ENCODE measurements around the gene NPC2.
"Not testable (repeated sequence)": the region's sequence is repeated elsewhere in the genome, so short reads cannot be mapped to it uniquely, and the experiment has no call there.

NPC2 gene

DNA sequence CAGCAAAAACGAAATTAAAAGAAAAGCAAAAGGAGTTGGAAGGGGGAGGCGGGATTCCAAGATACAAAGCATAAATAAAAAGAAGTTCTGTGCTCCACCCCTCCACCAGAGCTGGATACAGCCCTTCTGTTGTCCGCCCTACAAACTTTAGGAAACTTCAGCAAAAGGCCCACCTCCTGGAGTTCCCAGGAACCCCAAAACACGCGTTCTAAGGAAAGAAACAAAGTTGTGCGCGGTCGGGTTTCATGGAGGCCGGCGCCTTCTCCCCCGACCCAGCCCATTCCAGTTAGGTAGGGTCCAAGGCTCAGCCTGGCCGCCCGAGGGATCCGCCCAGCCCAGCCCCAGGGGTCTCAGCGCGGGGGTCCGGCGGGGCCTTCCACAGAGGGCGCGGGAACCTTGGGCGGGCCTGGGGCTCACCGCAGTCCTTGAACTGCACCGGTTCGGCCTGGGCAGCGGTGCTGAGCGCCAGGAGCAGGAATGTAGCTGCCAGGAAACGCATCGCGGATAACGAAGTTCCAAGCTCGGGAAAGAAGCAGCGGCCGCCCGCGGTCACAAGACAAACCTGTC is at the start of gene NPC2:
Gene NPC2, minus strand, starts transcription at position 530 of the 567 bp plus-strand sequence. Its CDS starts 31 bp downstream, at position 499.
- no peak for DNase-seq (ENCODE audit: low read depth, low spot score)

DNA sequence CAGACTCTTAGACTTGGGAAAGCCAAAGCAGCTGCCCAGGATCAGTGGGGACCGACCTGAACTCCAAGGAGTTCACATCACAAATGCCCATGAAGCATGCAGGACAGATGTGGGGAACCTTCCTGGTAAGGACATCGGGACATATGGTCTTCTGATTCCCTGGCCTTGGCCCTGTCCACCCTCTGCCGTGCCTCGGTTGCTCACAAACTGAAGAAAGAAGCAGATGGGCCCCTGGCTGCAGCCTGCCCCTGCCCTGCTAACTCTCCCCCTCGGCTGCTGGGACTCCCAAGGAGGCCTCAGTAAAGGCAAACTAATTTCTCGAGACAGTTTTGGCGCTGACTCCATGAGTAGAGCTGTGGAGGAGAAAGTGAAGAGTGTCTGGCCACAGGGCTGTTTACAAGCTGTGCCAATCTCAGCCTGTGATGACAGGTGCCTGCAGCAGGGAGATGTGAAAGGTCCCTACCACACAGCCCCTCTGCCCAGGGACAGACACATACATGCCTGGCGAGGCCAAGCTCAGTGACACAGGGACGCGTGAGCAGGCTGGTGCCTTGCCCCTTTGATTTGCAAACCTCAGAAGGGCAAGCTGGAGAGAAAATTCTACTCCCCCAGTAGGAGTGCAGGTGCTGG is 49.1 kb upstream of the NPC2 start:
- DNase-seq (ENCODE audit: low read depth, low spot score), result no peak

DNA sequence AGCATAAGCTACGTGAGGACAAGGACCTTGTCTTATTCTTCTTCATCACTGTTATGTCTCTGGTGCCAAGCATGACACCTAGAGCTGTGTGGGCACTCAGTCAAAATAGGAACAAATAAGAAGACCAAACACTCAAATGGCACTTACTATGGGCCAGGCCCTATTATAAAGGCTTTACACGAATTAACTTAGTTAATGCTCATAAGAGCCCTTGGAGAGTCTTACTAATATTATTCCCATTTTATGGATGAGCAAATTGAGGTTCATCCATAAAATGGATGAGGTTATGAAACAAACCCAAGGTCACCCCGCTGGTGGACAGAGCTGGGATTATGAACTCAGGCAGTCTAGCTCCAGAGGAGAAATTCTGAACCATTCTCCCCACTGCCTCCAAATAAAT is 48.1 kb upstream of the NPC2 start:
- DNase-seq (ENCODE audit: low read depth, low spot score), result no peak

DNA sequence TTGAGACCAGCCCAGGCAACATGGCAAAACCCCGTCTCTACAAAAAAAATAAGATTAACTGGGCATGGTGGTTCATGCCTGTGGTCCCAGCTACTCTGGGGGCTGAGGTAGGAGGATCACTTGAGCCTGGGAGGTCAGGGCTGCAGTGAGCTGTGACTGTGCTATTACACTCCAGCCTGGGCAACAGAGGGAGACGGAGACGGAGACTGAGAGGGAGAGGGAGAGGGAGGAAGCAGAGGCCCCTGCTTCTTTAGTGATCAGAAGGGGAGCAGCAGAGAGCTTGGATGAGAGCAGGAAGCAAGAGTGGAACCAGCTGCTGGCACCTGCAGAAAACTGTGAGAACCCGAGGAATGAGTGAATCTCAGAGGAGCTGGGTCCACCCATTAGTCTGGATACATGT is 46.4 kb upstream of the NPC2 start:
- DNase-seq (ENCODE audit: low read depth, low spot score), result no peak

DNA sequence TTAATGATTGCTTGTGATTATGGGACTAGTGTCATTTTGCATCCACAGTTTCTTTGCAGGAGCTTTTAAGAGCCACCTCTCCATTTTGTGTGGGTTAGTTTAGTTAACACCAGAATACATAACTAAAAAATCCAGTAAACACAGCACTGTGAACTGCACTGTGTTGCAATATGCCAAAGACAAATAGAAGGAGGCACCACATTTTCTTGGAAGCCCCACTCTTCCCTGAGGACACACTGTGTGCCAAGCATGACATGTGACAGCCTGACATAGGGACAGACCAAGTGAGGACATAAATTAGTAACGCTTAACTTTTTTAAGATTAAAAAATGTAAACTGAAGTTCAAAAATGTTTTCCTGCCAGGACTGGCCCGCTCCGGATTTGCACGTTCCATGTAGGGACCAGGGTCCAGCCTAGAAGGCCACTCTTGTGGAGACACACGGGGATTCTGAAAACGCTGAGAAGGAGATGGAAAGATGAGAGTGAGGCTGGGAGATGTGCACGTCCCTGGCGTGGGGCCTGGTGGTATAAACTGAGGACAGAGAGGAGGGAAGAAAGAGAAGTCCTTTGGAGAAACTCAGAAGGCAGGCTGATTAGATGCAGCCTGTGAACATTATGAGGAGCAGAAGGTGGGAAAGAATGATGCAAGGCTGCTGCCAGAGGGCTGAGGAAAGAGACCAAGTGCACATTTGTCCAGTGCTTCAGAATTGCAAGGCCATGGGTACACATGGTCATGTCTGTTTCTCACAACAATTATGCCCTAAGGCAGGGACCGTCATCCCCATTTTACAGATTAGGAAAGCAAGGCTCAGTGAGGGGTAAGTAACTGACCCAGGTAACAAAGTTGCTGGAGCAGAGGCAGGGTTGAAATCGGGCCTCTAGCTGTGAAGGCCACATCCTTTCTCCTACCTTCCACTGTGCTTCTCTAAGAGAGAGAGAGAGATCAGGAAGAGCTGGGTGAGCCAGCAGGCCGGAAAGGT is 45.6 kb upstream of the NPC2 start:
- no peak for DNase-seq (ENCODE audit: low read depth, low spot score)

DNA sequence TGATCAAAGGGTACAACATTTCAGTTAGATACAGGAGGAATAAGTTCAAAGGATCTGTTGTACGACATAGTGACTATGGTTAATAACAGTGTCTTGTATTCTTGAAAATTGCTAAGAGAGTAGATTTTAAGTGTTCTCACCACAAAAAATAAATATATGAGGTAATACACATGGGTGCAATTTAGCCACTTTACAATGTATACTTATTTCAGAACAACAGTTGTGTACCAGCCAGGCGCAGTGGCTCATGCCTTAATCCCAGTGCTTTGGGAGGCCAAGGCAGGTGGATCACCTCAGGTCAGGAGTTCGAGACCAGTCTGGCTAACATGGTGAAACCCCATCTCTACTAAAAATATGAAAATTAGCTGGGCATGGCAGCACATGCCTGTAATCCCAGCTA is 43.2 kb upstream of the NPC2 start:
- not testable (repeated sequence) for DNase-seq (ENCODE audit: low read depth, low spot score)

DNA sequence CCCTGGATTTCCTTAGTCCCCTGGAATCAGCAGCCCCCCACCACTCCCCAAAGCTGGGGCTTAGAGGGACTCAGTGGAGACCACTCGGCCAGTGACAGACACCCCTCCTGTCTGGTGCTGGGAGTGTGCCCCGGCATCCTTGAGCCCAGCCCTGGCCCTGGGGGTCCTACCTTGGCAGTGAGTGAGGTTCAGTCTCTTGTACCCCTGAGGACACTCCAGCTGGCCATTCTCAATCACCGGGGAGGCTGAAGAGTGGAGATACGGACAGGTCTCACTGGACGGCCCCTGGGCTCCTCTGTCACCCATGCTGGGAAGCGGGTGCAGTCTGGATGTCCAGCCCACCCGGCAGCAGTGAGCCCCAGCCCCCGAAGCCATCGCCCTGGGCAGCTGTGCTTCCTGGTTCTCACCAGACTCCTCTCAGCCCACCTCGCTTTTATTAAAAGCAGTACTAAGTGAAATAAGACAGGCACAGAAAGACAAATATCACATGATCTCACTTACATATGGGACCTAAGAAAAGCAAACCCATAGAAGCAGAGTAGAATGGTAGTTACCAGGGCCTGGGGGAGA is 42.7 kb upstream of the NPC2 start:
- DNase-seq (ENCODE audit: low read depth, low spot score), result no peak

DNA sequence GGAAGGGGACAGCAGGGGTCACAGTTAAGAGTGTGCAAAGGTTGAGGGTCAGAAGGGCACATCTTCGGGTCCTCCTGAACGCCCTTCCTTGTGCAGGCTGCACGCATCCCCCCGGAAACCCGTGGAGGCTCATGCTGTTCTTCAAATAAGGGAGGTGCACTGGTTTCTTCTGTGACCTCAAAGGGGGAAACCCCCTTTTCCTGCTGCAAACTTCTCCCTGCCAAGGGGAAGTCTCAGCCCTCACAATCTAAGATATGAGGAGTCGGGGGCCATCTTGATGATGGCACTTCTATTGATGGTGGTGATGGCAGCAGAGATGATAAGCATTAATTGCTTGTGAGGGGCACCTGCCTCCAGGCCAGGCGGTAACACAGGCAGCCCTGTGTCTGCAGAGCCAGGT is 40.5 kb upstream of the NPC2 start:
- DNase-seq (ENCODE audit: low read depth, low spot score), result no peak

DNA sequence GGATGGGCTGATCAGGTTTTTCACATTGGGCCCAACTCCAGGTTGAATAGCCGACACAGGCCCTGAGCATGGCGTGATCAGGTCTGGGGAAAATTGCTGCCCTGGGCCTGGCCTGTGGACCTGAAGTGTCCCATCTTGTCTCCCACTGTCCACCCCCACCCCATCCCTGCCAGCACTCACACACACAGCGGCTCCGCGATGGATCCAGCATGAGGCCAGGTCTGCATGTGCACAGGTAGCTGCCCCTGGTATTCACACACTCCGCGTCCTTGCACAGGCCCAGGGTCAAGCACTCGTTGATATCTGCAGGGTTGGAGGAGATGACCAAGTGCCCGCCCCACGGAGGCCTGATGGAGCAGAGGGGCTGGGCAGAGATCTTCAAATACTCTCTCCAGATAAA is 39.1 kb upstream of the NPC2 start:
- no peak for DNase-seq (ENCODE audit: low read depth, low spot score)

DNA sequence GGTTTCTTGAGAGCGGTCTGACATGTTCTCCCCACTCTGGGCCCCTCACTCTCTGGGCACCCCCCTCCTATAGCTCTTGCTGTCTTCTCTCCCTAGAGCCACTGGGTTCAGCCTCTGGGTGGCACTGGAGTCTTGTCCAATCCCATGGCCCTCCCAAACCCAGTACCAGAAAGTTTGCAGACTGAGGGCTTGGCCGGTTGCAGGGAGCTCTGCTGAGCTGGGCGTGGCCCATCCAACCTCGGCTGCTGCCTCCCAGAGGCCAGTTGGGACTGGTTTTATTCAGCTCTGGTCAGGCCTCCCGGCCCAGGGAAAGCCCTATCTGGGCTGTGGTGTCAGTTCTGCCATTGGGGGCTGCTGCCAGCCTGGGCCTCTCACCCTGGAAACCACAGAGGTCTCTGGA is 38.4 kb upstream of the NPC2 start:
- no peak for DNase-seq (ENCODE audit: low read depth, low spot score)

DNA sequence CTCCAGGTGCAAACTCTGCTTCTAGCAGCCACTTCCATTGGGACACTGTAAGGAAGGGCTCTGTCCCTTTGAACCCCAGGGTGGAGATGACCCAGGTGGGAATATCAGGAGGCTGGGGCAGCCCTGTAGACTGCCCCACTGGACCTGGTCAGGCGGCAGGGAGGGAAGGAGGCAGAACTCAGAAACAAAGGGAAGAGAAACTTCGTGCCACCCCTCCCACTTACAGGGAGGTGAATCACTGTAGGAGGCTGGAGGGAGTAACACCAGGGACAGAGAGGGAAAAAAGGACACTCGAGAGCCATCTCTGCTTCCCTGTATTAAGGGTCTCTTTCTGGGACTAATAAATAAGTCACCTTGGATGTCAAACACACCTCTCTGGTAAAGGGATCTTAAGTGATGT is 37.9 kb upstream of the NPC2 start:
- no peak for DNase-seq (ENCODE audit: low read depth, low spot score)

DNA sequence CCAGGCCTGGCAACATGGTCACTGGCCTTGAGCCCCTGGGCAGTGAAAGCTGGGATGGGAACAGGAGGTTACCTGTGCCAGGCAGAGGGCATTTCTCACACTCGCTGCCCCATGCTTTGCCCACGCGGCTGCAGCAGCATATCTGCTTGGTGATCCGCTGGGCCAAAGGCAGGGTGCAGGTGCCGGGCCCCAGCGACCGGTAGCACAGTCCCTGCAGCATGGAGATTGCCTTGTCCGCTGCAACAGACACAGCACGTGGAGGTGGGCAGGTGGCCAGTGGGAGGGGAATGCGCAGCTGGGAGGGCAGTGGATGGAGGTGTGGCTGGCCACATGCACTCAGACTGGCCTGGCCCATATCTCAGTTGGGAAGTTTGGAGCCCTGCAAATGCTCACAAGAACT is 35.8 kb upstream of the NPC2 start:
- no peak for DNase-seq (ENCODE audit: low read depth, low spot score)

DNA sequence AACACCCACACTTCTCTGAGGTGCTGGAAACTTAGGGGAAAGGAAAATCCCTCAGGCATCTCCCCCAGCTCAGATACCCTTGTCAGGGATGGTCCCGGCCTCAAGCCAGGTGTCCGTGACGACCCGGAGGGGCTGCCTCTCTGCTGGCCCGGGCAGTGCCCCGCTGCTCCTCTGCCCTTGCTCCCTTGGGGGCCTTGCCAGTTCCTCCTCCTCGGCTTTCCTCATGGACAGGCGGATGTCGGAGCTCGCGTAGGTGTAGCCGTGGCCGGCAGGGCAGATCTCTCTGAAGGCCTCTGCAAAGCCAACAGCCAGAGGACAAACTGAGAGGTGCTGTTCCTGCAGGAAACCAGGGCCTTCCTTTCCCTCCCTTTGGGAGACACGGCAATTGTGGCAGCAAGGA is 35.3 kb upstream of the NPC2 start:
- DNase-seq (ENCODE audit: low read depth, low spot score), result no peak

DNA sequence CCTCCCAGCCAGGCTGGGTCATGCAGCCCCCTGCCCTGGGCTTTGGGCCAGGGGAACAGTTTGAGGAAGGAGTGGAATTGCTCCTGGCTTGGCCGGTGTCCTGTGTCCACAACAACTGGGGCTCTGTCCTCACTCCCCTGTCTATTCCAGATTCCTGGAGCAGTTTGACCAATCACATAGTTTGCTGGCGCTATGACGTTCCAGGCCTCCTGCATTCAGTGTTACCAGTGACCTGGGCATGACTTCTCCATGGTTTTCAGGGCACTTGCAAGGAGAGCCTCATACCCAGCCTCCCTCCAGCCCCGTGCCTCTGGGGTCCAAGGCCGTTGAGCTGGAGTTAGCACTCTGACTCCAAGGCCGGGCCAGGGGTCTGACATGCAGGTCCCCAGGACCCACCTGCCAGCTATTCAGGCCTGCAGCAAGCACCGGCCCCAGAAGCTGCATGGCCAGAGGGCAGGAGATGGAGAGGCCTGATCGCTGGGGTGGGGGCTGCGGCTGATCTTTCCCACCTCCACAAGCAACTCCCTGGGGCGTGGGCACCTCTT is 34.7 kb upstream of the NPC2 start:
- no peak for DNase-seq (ENCODE audit: low read depth, low spot score)

DNA sequence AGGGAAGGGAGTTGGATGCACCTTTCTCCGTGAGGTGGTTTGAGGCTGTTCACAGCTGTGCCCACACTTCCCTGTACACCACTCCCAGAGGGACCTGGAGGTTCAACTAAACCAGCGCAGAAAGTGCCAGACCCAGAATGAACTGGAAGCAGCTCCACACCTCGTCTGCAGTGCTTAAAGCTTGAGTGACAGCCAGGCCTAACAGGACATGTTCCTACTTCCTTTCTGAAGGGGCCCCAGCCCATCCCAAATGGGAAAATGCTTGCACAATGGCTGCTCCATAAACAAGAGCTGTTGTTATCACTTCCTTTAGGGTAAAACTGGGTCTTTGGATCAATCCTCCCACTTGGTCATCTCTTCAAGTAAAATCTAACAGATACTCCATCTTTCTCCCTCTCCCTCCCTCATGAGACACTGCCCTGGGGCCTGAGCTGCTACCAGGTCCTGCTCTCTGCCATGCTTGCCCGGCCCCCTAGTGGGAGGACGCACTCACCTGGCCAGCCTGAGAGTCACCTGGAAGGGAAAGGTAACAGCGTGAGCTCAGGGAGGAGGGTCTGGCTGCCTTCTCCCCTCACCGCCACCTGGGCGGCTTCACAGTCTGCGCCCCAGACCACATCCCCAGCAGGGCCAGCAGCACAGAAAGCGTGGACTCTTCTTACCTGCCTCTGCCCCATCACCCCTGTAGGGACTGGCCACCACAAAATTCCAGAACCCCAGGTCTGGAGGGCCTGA is 33.9 kb upstream of the NPC2 start:
- no peak for DNase-seq (ENCODE audit: low read depth, low spot score)

DNA sequence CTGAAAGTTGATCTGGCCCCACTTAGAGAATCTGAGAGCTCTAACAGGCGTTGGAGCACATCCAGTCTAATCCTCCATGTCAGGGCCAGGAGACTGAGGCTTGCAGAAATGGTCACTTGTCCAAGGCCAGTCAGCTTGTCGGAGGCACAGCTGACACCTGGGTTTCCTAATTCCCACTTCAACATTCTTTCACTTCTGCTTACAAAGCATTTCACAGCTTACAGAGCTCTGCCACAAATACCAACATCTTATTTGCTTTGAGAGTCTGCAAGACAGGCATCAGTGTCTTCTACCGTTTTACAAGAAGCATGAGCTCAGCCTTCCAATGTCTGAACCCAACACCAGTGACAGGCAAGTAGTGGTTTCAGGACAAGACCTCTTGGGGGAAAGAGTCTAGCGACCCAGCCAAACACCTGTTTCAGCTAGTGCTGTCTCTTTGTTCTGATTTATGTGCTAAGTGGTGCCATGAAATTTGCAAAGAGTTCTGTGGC is 32.3 kb upstream of the NPC2 start:
- DNase-seq (ENCODE audit: low read depth, low spot score), result no peak

DNA sequence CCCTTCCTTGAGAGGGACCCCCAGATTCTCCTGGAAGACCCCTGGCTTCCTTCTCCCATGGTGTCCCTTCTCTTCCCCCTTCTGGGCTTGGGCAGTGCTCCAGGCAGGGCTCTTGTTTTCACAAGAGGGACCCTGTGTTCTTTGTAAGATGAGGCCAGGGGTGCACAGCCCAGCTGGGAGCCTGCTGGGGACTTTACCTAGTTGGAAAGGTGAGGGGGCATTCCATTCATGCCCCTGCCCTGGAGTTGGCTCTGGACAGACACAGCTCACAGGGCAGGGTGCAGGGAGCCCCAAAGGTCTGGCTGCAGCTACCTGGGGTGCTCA is 31.7 kb upstream of the NPC2 start:
- no peak for DNase-seq (ENCODE audit: low read depth, low spot score)

DNA sequence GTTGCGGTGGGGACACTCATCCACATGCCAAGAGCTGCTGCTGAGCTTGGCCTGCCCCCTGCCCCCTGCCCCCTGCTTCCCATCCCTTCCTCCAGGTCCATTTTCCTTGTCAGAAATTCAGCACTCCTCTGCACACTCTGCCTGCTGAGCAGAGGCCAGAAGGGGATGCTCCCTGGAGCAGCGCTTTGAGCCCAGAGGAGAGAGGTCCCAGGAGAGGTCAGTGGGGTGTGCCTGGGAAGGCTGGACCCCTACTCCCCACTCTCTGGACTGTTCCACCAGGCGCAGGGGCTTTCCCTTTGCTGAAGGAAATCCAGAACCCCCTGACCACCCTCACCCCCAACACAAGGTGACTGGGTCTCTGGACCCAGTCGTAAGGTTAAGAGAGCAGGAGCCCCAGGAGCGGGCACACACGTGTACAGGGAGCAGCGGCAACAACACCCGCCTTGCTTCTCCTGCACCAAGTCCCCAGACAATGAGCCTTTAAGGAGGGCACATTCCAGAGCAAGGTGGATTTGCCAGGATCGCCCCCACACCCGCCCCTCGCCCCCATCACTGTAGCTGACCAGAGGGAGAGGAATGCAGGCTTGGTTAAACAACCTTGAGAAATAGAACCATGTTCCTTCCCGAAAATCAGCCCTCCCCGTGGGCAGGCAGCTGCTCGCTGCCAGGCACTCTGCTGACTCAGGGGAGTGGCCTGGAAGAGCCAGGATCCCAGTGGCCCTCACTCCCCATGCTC is 31.1 kb upstream of the NPC2 start:
- no peak for DNase-seq (ENCODE audit: low read depth, low spot score)

DNA sequence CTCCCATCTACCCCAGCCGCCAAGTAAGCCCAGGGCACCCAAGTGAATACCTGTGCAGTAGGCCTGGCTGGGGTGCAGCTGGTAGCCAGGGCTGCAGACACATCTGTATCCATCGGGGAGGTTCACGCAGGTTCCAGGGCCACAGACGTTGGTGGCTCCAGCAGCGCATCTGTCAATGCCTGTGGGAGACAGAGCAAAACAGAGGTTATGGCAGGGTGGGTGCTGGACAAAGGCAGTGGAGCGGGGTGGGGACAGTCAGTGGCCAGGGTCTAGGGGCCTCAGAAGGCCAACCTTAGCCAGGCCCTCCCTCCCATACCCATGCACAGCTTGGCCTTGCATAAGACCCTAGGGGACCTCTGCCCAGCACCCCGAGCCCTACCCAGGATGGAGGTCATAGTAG is 29.6 kb upstream of the NPC2 start:
- no peak for DNase-seq (ENCODE audit: low read depth, low spot score)

DNA sequence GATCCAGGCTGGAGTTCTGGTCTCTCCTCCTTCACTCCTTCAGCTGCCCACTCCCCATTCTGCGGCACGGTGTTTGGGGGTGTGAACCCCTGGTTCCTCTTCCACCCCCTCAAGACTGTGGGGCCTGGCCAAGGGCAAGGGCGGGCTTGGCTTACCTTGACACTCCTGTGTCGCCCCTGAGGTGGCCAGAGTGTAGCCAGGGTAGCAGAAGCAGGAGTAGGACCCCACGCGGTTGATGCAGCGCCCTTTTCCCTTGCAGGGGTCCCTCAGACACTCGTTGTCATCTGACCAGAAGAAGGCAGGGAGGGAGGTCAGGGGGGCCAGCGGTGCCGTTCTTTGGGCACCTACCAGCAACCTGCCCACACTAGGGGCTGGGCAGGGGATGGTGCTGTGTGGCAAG is 28.7 kb upstream of the NPC2 start:
- no peak for DNase-seq (ENCODE audit: low read depth, low spot score)
